Renal cortex interstitium (tissue), 15 donors: ENCODE results near the gene KCNE3. TPM values are rescaled to one million over a fixed set of nuclear protein-coding genes. Genes with fewer than 3 reads are reported as not detected.
A peak's percentile ranks its signal among the peaks of the same experiment; 100 is the strongest.

Experiments
- DNase-seq, 11 donors: peaks; one replicate each; pipeline ENCODE4 v3.0.0-alpha.2; 2013; ENCODE audit warnings: low read depth in 9 of 11, low spot score in 4 of 11; ENCODE audit errors: extremely low read depth in 1 of 11
- long read RNA-seq, 16 experiments: transcript quantifications; one replicate each; lab custom pipeline, GENCODE V29; 2026
- polyA plus RNA-seq, 3 donors: library from polyadenylated mRNA; unstranded; fragments of 120-200 nt; gene quantifications; one replicate each; pipeline ENCODE4 v1.2.1, GENCODE V29; 2013; ENCODE audit not compliant: insufficient read length in 3 of 3

KCNE3 gene
- 10 to 100 TPM; 26.7 to 29.7 (median 28.4) TPM for polyA plus RNA-seq
- long read RNA-seq, donor 1, partial matches to known transcripts, result 8 of 10 reads
- long read RNA-seq, donor 1, other reads (novel, unspliced or antisense), result 0 of 10 reads
- long read RNA-seq, donor 2, partial matches to known transcripts, result 0 of 4 reads
- long read RNA-seq, donor 2, other reads (novel, unspliced or antisense), result 0 of 4 reads
- long read RNA-seq, donor 3, transcript KCNE3-201 (3 exons, 3,143 nt), result major isoform, 6 of 10 reads
- long read RNA-seq, donor 3, partial matches to known transcripts, result 0 of 10 reads
- long read RNA-seq, donor 3, other reads (novel, unspliced or antisense), result 0 of 10 reads
- long read RNA-seq, donor 4, partial matches to known transcripts, result 15 of 19 reads
- long read RNA-seq, donor 4, other reads (novel, unspliced or antisense), result 0 of 19 reads
- long read RNA-seq, donor 5, result 0 reads
- long read RNA-seq, donor 6, transcript KCNE3-201 (3 exons, 3,143 nt), result major isoform, 7 of 10 reads
- long read RNA-seq, donor 6, partial matches to known transcripts, result 0 of 10 reads
- long read RNA-seq, donor 6, other reads (novel, unspliced or antisense), result 0 of 10 reads
- long read RNA-seq, donor 7, partial matches to known transcripts, result 0 of 3 reads
- long read RNA-seq, donor 7, other reads (novel, unspliced or antisense), result 0 of 3 reads
- long read RNA-seq, donor 8, transcript KCNE3-202 (2 exons, 935 nt), result major isoform, 5 of 11 reads
- long read RNA-seq, donor 8, transcript KCNE3-201 (3 exons, 3,143 nt), result major isoform, 5 of 11 reads
- long read RNA-seq, donor 8, partial matches to known transcripts, result 0 of 11 reads
- long read RNA-seq, donor 8, other reads (novel, unspliced or antisense), result 0 of 11 reads
- long read RNA-seq, donor 9, partial matches to known transcripts, result 0 of 4 reads
- long read RNA-seq, donor 9, other reads (novel, unspliced or antisense), result 0 of 4 reads
- long read RNA-seq, donor 10, partial matches to known transcripts, result 0 of 5 reads
- long read RNA-seq, donor 10, other reads (novel, unspliced or antisense), result 0 of 5 reads
- long read RNA-seq, donor 11, partial matches to known transcripts, result 0 of 1 reads
- long read RNA-seq, donor 11, other reads (novel, unspliced or antisense), result 0 of 1 reads
- long read RNA-seq, donor 12, partial matches to known transcripts, result 11 of 14 reads
- long read RNA-seq, donor 12, other reads (novel, unspliced or antisense), result 0 of 14 reads
- long read RNA-seq, donor 13, result 0 reads
- long read RNA-seq, donor 14, partial matches to known transcripts, result 0 of 4 reads
- long read RNA-seq, donor 14, other reads (novel, unspliced or antisense), result 0 of 4 reads
- long read RNA-seq, donor 15, partial matches to known transcripts, result 0 of 4 reads
- long read RNA-seq, donor 15, other reads (novel, unspliced or antisense), result 0 of 4 reads
- long read RNA-seq, donor 16, transcript KCNE3-201 (3 exons, 3,143 nt), result major isoform, 12 of 16 reads
- long read RNA-seq, donor 16, partial matches to known transcripts, result 0 of 16 reads
- long read RNA-seq, donor 16, other reads (novel, unspliced or antisense), result 0 of 16 reads

- peak in 8 of 11 donors; percentile 33 to 54 (median 44) for DNase-seq
Measured at GRCh38 chr11:74466916-74467885, at the start of gene KCNE3. TSS of gene KCNE3 (minus strand) at chr11:74467549. CDS start at chr11:74457563, 9,986 bp downstream.

- no peak for DNase-seq
Measured at GRCh38 chr11:74507582-74507981, 40.2 kb upstream of the KCNE3 start.

- no peak for DNase-seq
Measured at GRCh38 chr11:74506823-74507222, 39.5 kb upstream of the KCNE3 start.

- no peak for DNase-seq
Measured at GRCh38 chr11:74505911-74506310, 38.6 kb upstream of the KCNE3 start.

GRCh38 chr11:74504100-74504691, 36.8 kb upstream of the KCNE3 start:
- DNase-seq, result no peak

- no peak for DNase-seq
Measured at GRCh38 chr11:74494916-74495315, 27.6 kb upstream of the KCNE3 start.

- DNase-seq, result peak in 3 of 11 donors; percentile 37 to 69 (median 54)
Measured at GRCh38 chr11:74493791-74494630, 26.7 kb upstream of the KCNE3 start.

- DNase-seq, result peak; percentile 83 to 96 (median 94)
Measured at GRCh38 chr11:74492974-74493790, 25.8 kb upstream of the KCNE3 start, which contains the start of gene LIPT2. TSS of gene LIPT2 (minus strand) at chr11:74493724. CDS start at chr11:74493703, 21 bp downstream.

GRCh38 chr11:74492084-74492483, 24.7 kb upstream of the KCNE3 start:
- no peak for DNase-seq

- DNase-seq, result no peak
Measured at GRCh38 chr11:74490941-74491340, 23.6 kb upstream of the KCNE3 start.

- DNase-seq, result no peak
Measured at GRCh38 chr11:74487875-74488274, 20.5 kb upstream of the KCNE3 start.

- no peak for DNase-seq
Measured at GRCh38 chr11:74485868-74486267, 18.5 kb upstream of the KCNE3 start.

GRCh38 chr11:74480688-74481417, 13.5 kb upstream of the KCNE3 start:
- no peak for DNase-seq

- no peak for DNase-seq
Measured at GRCh38 chr11:74479732-74480123, 12.4 kb upstream of the KCNE3 start.
